T-helper 2 cell treated with Interferon-gamma antibody and Interleukin-4, amounts not matched to agents 5 μg/mL and 100 μg/mL, for 36 hours (primary cell): ENCODE results near the gene MNDA.

Experiments used
- DNase-seq: peaks from one replicate; pipeline ENCODE4 v3.0.0; 2021; ENCODE audit warnings: low spot score
- H3K27ac Mint-ChIP-seq: one replicate; pipeline ENCODE4 v1.8.0; 2021; ENCODE audit warnings: mild to moderate bottlenecking, mixed read lengths
- H3K27me3 Mint-ChIP-seq: one replicate; pipeline ENCODE4 v1.8.0; 2021; ENCODE audit warnings: low read depth, mixed read lengths
- H3K36me3 Mint-ChIP-seq: one replicate; pipeline ENCODE4 v1.8.0; 2021; ENCODE audit warnings: low read depth, mixed read lengths
- H3K4me1 Mint-ChIP-seq: one replicate; pipeline ENCODE4 v1.8.0; 2021; ENCODE audit warnings: low read depth, mixed read lengths
- H3K4me3 Mint-ChIP-seq: one replicate; pipeline ENCODE4 v1.8.0; 2022; ENCODE audit warnings: mild to moderate bottlenecking, moderate library complexity, mixed read lengths
- H3K9me3 Mint-ChIP-seq: one replicate; pipeline ENCODE4 v1.8.0; 2021; ENCODE audit warnings: mixed read lengths

The MNDA gene

GRCh38 chr1:158830904-158831507 is at the start of gene MNDA:
TSS of gene MNDA (plus strand) at chr1:158831351. CDS start at chr1:158842154, 10,803 bp downstream.
- Mint-ChIP-seq H3K4me3 (peak within 1 kb of the TSS; percentile 23), H3K4me1 (peaks cover 15% of the 10 kb centered on the region), H3K27me3 (peaks cover 3% of the 10 kb centered on the region), H3K27ac (peak within 1 kb of the TSS; percentile 9), H3K9me3 (peaks cover 35% of the 10 kb centered on the region), H3K36me3 (peaks cover 16% of the 10 kb centered on the region)
- DNase-seq: no peak

- peaks cover 19% of the 10 kb centered on the region for H3K27me3 Mint-ChIP-seq
- H3K27ac Mint-ChIP-seq: no peak overlapping the region
- DNase-seq: no peak
- H3K9me3 Mint-ChIP-seq: no peaks in the 10 kb centered on the region
- no peaks in the 10 kb centered on the region for H3K36me3 Mint-ChIP-seq
- no peak overlapping the region for H3K4me3 Mint-ChIP-seq
- H3K4me1 Mint-ChIP-seq: no peaks in the 10 kb centered on the region
These were observed 37.5 kb upstream of the MNDA start for GRCh38 chr1:158793604-158794003.

GRCh38 chr1:158794247-158794646 is 36.9 kb upstream of the MNDA start:
- Mint-ChIP-seq H3K27ac (no peak overlapping the region), H3K4me3 (no peak overlapping the region), H3K4me1 (no peaks in the 10 kb centered on the region), H3K27me3 (peaks cover 15% of the 10 kb centered on the region), H3K36me3 (no peaks in the 10 kb centered on the region), H3K9me3 (no peaks in the 10 kb centered on the region)
- no peak for DNase-seq

- Mint-ChIP-seq H3K9me3 (no peaks in the 10 kb centered on the region), H3K27ac (no peak overlapping the region), H3K4me3 (no peak overlapping the region)
These were observed 32.6 kb upstream of the MNDA start for GRCh38 chr1:158798531-158798930.

GRCh38 chr1:158799689-158800088 is 31.5 kb upstream of the MNDA start:
- Mint-ChIP-seq H3K36me3 (no peaks in the 10 kb centered on the region), H3K27ac (no peak overlapping the region), H3K27me3 (peaks cover 25% of the 10 kb centered on the region), H3K9me3 (no peaks in the 10 kb centered on the region), H3K4me1 (no peaks in the 10 kb centered on the region), H3K4me3 (no peak overlapping the region)
- DNase-seq: peak; percentile 22

More at GRCh38 chr1:158798531-158798930, 32.6 kb upstream of the MNDA start:
- Mint-ChIP-seq H3K36me3 (no peaks in the 10 kb centered on the region), H3K27me3 (peaks cover 20% of the 10 kb centered on the region), H3K4me1 (no peaks in the 10 kb centered on the region)
- no peak for DNase-seq

GRCh38 chr1:158800526-158800925 is 30.6 kb upstream of the MNDA start:
- H3K4me1 Mint-ChIP-seq: no peaks in the 10 kb centered on the region
- no peak for DNase-seq
- H3K4me3 Mint-ChIP-seq: no peak overlapping the region
- no peaks in the 10 kb centered on the region for H3K9me3 Mint-ChIP-seq
- no peak overlapping the region for H3K27ac Mint-ChIP-seq
- H3K36me3 Mint-ChIP-seq: no peaks in the 10 kb centered on the region
- H3K27me3 Mint-ChIP-seq: peaks cover 27% of the 10 kb centered on the region

GRCh38 chr1:158801396-158801795 is 29.8 kb upstream of the MNDA start:
- DNase-seq: no peak
- H3K9me3 Mint-ChIP-seq: no peaks in the 10 kb centered on the region
- H3K27me3 Mint-ChIP-seq: peaks cover 31% of the 10 kb centered on the region
- no peak overlapping the region for H3K27ac Mint-ChIP-seq
- no peaks in the 10 kb centered on the region for H3K36me3 Mint-ChIP-seq
- H3K4me3 Mint-ChIP-seq: no peak overlapping the region
- H3K4me1 Mint-ChIP-seq: no peaks in the 10 kb centered on the region

GRCh38 chr1:158803678-158804077 is 27.5 kb upstream of the MNDA start:
- Mint-ChIP-seq H3K27me3 (peaks cover 36% of the 10 kb centered on the region), H3K36me3 (no peaks in the 10 kb centered on the region), H3K4me3 (no peak overlapping the region)

GRCh38 chr1:158806916-158807536 is 24.1 kb upstream of the MNDA start:
- DNase-seq: no peak
- Mint-ChIP-seq H3K9me3 (no peaks in the 10 kb centered on the region), H3K4me3 (no peak overlapping the region), H3K4me1 (peaks cover 5% of the 10 kb centered on the region), H3K27ac (no peak overlapping the region), H3K36me3 (no peaks in the 10 kb centered on the region), H3K27me3 (peaks cover 33% of the 10 kb centered on the region)

More at GRCh38 chr1:158803678-158804077, 27.5 kb upstream of the MNDA start:
- Mint-ChIP-seq H3K27ac (no peak overlapping the region), H3K4me1 (peaks cover 3% of the 10 kb centered on the region), H3K9me3 (no peaks in the 10 kb centered on the region)
- no peak for DNase-seq

GRCh38 chr1:158809256-158809655 is 21.9 kb upstream of the MNDA start:
- DNase-seq: no peak
- Mint-ChIP-seq H3K4me1 (peaks cover 14% of the 10 kb centered on the region), H3K9me3 (no peaks in the 10 kb centered on the region), H3K36me3 (no peaks in the 10 kb centered on the region), H3K27me3 (peaks cover 20% of the 10 kb centered on the region), H3K27ac (no peak overlapping the region), H3K4me3 (no peak overlapping the region)

GRCh38 chr1:158809862-158810261 is 21.3 kb upstream of the MNDA start:
- DNase-seq: no peak
- no peak overlapping the region for H3K4me3 Mint-ChIP-seq
- no peaks in the 10 kb centered on the region for H3K36me3 Mint-ChIP-seq
- H3K27me3 Mint-ChIP-seq: peaks cover 19% of the 10 kb centered on the region
- peaks cover 14% of the 10 kb centered on the region for H3K4me1 Mint-ChIP-seq
- no peak overlapping the region for H3K27ac Mint-ChIP-seq
- H3K9me3 Mint-ChIP-seq: no peaks in the 10 kb centered on the region

GRCh38 chr1:158810311-158810710 is 20.8 kb upstream of the MNDA start:
- Mint-ChIP-seq H3K27ac (no peak overlapping the region), H3K9me3 (no peaks in the 10 kb centered on the region), H3K27me3 (peaks cover 19% of the 10 kb centered on the region), H3K36me3 (no peaks in the 10 kb centered on the region), H3K4me1 (peaks cover 14% of the 10 kb centered on the region), H3K4me3 (no peak overlapping the region)
- no peak for DNase-seq

GRCh38 chr1:158812336-158812735 is 18.8 kb upstream of the MNDA start:
- Mint-ChIP-seq H3K27ac (no peak overlapping the region), H3K4me1 (peaks cover 14% of the 10 kb centered on the region), H3K9me3 (no peaks in the 10 kb centered on the region), H3K36me3 (no peaks in the 10 kb centered on the region), H3K4me3 (no peak overlapping the region), H3K27me3 (peaks cover 5% of the 10 kb centered on the region)
- no peak for DNase-seq

GRCh38 chr1:158813164-158813563 is 18.0 kb upstream of the MNDA start:
- Mint-ChIP-seq H3K36me3 (peaks cover 3% of the 10 kb centered on the region), H3K9me3 (peaks cover 2% of the 10 kb centered on the region), H3K27me3 (no peaks in the 10 kb centered on the region), H3K4me1 (peaks cover 20% of the 10 kb centered on the region), H3K27ac (no peak overlapping the region), H3K4me3 (no peak overlapping the region)
- no peak for DNase-seq

- no peaks in the 10 kb centered on the region for H3K27me3 Mint-ChIP-seq
- H3K9me3 Mint-ChIP-seq: peaks cover 9% of the 10 kb centered on the region
- H3K27ac Mint-ChIP-seq: no peak overlapping the region
- peaks cover 36% of the 10 kb centered on the region for H3K4me1 Mint-ChIP-seq
- no peak overlapping the region for H3K4me3 Mint-ChIP-seq
- no peak for DNase-seq
- peaks cover 11% of the 10 kb centered on the region for H3K36me3 Mint-ChIP-seq
These were observed 16.2 kb upstream of the MNDA start for GRCh38 chr1:158814970-158815369.
